ENCODE measurements around the gene TBL1XR1. TPM values are rescaled to one million over a fixed set of nuclear protein-coding genes. Genes with fewer than 3 reads are reported as not detected.

The TBL1XR1 gene
- total and polyA plus RNA-seq, 2 donors (not counting 3 experiments of a cell fraction or from before 2014, with no cell fraction given) = 26.9 to 146 TPM

DNA sequence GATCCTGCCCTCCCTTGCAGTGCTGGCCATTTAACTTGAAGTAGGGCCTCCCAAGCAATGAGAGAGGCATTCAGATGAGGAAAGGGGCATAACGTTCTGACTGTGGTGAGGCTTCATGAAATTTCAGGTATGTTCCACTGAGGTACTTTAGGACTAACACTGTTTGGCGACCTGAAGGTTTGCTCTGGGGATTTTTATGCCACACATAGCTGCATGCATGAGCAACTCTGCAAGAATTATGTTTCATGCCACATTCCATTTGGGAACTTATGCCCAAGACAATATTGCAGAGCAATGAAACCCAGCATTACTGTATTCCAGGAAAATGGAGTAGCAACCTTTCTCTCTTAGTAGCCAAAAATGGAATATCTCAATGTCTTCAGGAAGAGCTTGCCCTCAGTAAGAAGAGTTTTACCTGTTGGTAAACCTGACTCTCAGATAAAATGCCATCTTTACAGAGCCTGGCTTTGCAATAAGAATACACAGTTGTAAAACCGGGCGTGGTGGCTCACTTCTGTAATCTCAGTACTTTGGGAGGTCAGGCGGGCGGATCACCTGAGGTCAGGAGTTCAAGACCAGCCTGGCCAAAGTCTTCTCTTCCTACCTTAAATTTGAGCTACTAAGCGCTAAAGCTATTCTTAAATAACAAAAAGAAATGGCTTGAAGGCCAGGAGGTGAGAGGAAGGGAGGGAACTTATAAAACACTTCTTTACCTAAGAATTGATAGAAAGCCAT, 16.7 kb upstream of the TBL1XR1 start:
- TF ChIP-seq POLR2AphosphoS5 (IDR thresholded peaks at IDR 0.05; ENCODE audit: insufficient read depth, low read depth, low read length) (no peak), FOS (IDR thresholded peaks at IDR 0.05; ENCODE audit: borderline replicate concordance, insufficient read depth, low read length) (no peak)
- no peak overlapping the region for H3K4me3 ChIP-seq (replicated peaks in 1 of 3; ENCODE audit: insufficient read depth in 1 of 3, low read depth in 1 of 3, low read length in 3 of 3)
- ChIA-PET CTCF (interaction anchor here (0.8 to 1.0 kb wide), 3 partner anchors 11 to 163 kb away, joined by 3 to 4 read pairs (median 3); no protein-coding TSS in a partner anchor), POLR2A (interaction anchor here (0.7 kb wide), 1 partner anchor 343 kb away, joined by 4 read pairs; no protein-coding TSS in a partner anchor)
- no TSS peak for BruUV-seq (replicated peaks)
- dilution Hi-C loops (cut with MboI; ENCODE audit: extremely low pct_ligation_motif_present, low sequenced_read_pairs) = no loop called here
- H3K79me2 ChIP-seq (ENCODE audit: control insufficient read depth, insufficient read depth, low read length) = no peaks in the 10 kb centered on the region
- intact Hi-C loops (cut with micrococcal nuclease) = no loop called here
- H3K4me2 ChIP-seq (ENCODE audit: insufficient read depth, low read length) = no peak overlapping the region
- no peaks in the 10 kb centered on the region for H3K9me1 ChIP-seq (replicated peaks; ENCODE audit: control insufficient read depth, extremely low read depth, insufficient read depth, low read length)
- no peak overlapping the region for H3K27ac ChIP-seq (ENCODE audit: insufficient read depth, low read depth, low read length)
- FAIRE-seq = no peak
- H3K36me3 ChIP-seq (ENCODE audit: control insufficient read depth in 2 of 2, extremely low read depth in 1 of 2, insufficient read depth in 2 of 2, low read length in 2 of 2) = no peaks in the 10 kb centered on the region
- no peak overlapping the region for H2AFZ ChIP-seq (ENCODE audit: low read depth, low read length)
- H3K9ac ChIP-seq (replicated peaks; ENCODE audit: extremely low read depth, insufficient read depth, low read length) = no peak overlapping the region
- no peaks in the 10 kb centered on the region for H3K4me1 ChIP-seq (ENCODE audit: control insufficient read depth, extremely low read depth, insufficient read depth, low read length)
- no peak for DNase-seq (ENCODE audit: low read depth, low spot score)
- H4K20me1 ChIP-seq (replicated peaks; ENCODE audit: control insufficient read depth, extremely low read depth, insufficient read depth, low read length) = no peaks in the 10 kb centered on the region
- H3K9me3 ChIP-seq (replicated peaks; ENCODE audit: control insufficient read depth, insufficient read depth, low read length) = no peaks in the 10 kb centered on the region
- no peaks in the 10 kb centered on the region for H3K27me3 ChIP-seq (ENCODE audit: control insufficient read depth in 2 of 2, insufficient read depth in 2 of 2, low read length in 2 of 2)

DNA sequence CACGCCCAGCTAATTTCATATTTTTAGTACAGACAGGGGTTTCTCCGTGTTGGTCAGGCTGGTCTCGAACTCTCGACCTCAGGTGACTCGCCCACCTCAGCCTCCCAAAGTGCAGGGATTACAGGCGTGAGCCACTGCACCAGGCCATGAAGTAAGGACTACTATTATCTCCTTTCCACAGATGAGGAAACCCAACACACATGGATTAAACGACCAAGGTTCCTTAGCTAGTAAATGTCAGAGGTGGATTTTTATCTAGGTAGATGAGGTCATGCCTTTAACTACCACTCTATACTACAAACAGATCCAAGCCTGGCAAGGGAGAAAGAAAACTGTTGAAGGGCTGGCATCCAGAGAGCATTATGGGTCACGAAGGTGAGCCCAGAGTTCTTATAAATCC, 15.5 kb upstream of the TBL1XR1 start:
- POLR2A ChIA-PET = interaction anchor here (0.6 kb wide), 1 partner anchor 37 kb away, joined by 3 read pairs; no protein-coding TSS in a partner anchor
- no TSS peak for BruUV-seq (replicated peaks)

More for the DNA sequence above, 15.5 kb upstream of the TBL1XR1 start:
- no peaks in the 10 kb centered on the region for H4K20me1 ChIP-seq (replicated peaks; ENCODE audit: control insufficient read depth, extremely low read depth, insufficient read depth, low read length)
- no peaks in the 10 kb centered on the region for H3K36me3 ChIP-seq (ENCODE audit: control insufficient read depth in 2 of 2, extremely low read depth in 1 of 2, insufficient read depth in 2 of 2, low read length in 2 of 2)
- H3K79me2 ChIP-seq (ENCODE audit: control insufficient read depth, insufficient read depth, low read length) = no peaks in the 10 kb centered on the region
- TF ChIP-seq FOS (IDR thresholded peaks at IDR 0.05; ENCODE audit: borderline replicate concordance, insufficient read depth, low read length) = no peak
- TF ChIP-seq MYC (IDR thresholded peaks at IDR 0.05; ENCODE audit: low read depth, low read length) = no peak
- TF ChIP-seq EZH2 (IDR thresholded peaks at IDR 0.05; ENCODE audit: borderline replicate concordance, low read depth, low read length, severe bottlenecking) = no peak
- no peak for TF ChIP-seq JUN (IDR thresholded peaks at IDR 0.05; ENCODE audit: borderline replicate concordance, insufficient read depth, insufficient read length, low read depth)
- no peaks in the 10 kb centered on the region for H3K9me3 ChIP-seq (replicated peaks; ENCODE audit: control insufficient read depth, insufficient read depth, low read length)
- intact Hi-C loops (cut with micrococcal nuclease) (no loop called here), dilution Hi-C loops (cut with MboI; ENCODE audit: extremely low pct_ligation_motif_present, low sequenced_read_pairs) (no loop called here)
- no peak overlapping the region for H3K27ac ChIP-seq (ENCODE audit: insufficient read depth, low read depth, low read length)
- no peak overlapping the region for H3K4me2 ChIP-seq (ENCODE audit: insufficient read depth, low read length)
- DNase-seq (ENCODE audit: low read depth, low spot score) = no peak
- no peak overlapping the region for H3K9ac ChIP-seq (replicated peaks; ENCODE audit: extremely low read depth, insufficient read depth, low read length)
- H3K4me1 ChIP-seq (ENCODE audit: control insufficient read depth, extremely low read depth, insufficient read depth, low read length) = no peaks in the 10 kb centered on the region
- CTCF ChIA-PET = interaction anchor here (0.8 to 1.0 kb wide), 2 partner anchors 10 to 14 kb away, joined by 3 to 4 read pairs; no protein-coding TSS in a partner anchor
- no peak overlapping the region for H2AFZ ChIP-seq (ENCODE audit: low read depth, low read length)
- no peaks in the 10 kb centered on the region for H3K27me3 ChIP-seq (ENCODE audit: control insufficient read depth in 2 of 2, insufficient read depth in 2 of 2, low read length in 2 of 2)
- FAIRE-seq = no peak
- H3K9me1 ChIP-seq (replicated peaks; ENCODE audit: control insufficient read depth, extremely low read depth, insufficient read depth, low read length) = no peaks in the 10 kb centered on the region
- no peak overlapping the region for H3K4me3 ChIP-seq (replicated peaks in 1 of 3; ENCODE audit: insufficient read depth in 1 of 3, low read depth in 1 of 3, low read length in 3 of 3)

Measured in endothelial cell of umbilical vein (primary cell).